DND-41 (cell line): ENCODE results near the gene IL12RB2.

Experiments
- CTCF ChIP-seq: IDR thresholded peaks from 2 replicates; pipeline ENCODE4 v1.5.1; 2012; ENCODE audit warnings: borderline replicate concordance, low read length, moderate library complexity, mild to moderate bottlenecking; ENCODE audit not compliant: poor library complexity, severe bottlenecking; ENCODE audit errors: extremely low read depth
- EZH2 ChIP-seq: IDR thresholded peaks from 3 replicates; pipeline ENCODE4 v1.6.1; 2012; ENCODE audit warnings: borderline replicate concordance, low read depth, mild to moderate bottlenecking, moderate library complexity, low read length, inconsistent platforms; ENCODE audit not compliant: severe bottlenecking

- TF ChIP-seq CTCF: no peak
- no peak for TF ChIP-seq EZH2
Observed at GRCh38 chr1:67313934-67314671, 6.4 kb downstream of the IL12RB2 start.
